HL-60 (cell line): ENCODE measurements around the gene CLIC6.

Source experiments
- DNase-seq, 2 experiments: peaks; one replicate each; pipeline ENCODE4 v3.0.0-alpha.2; 2010 to 2020; ENCODE audit warnings: low read depth in 1 of 2, low spot score in 1 of 2
- H3K27ac ChIP-seq: fragments of 250-450 bp; sonication (Bioruptor Pico); replicated peaks from 2 replicates; pipeline ENCODE4 v1.5.1; 2020; ENCODE audit warnings: mild to moderate bottlenecking, moderate library complexity
- H3K27me3 ChIP-seq: fragments of 250-450 bp; sonication (Bioruptor Pico); 2 replicates; pipeline ENCODE4 v1.5.1; 2021; ENCODE audit warnings: mild to moderate bottlenecking, moderate library complexity; ENCODE audit not compliant: insufficient read depth, poor library complexity, severe bottlenecking
- H3K4me3 ChIP-seq: replicated peaks from 2 replicates; pipeline ENCODE4 v1.5.1; 2011; ENCODE audit warnings: mild to moderate bottlenecking, control low read depth, low read length; ENCODE audit not compliant: insufficient read depth
- CTCF ChIP-seq: IDR thresholded peaks from one replicate; pipeline ENCODE4 v1.5.1; 2011; ENCODE audit warnings: low read length, control low read depth, inconsistent platforms; ENCODE audit not compliant: insufficient read depth
- GABPA ChIP-seq: IDR thresholded peaks from 2 replicates; pipeline ENCODE4 v1.6.1; 2012; ENCODE audit warnings: low read depth
- POLR2AphosphoS5 ChIP-seq: IDR thresholded peaks from 2 replicates; pipeline ENCODE4 v1.6.1; 2012; ENCODE audit warnings: low read depth
- REST ChIP-seq: IDR thresholded peaks from 2 replicates; pipeline ENCODE4 v1.6.1; 2012; ENCODE audit warnings: low read depth; ENCODE audit not compliant: insufficient replicate concordance
- SPI1 ChIP-seq: IDR thresholded peaks from 2 replicates; pipeline ENCODE4 v1.6.1; 2012; ENCODE audit warnings: low read depth, mild to moderate bottlenecking, borderline replicate concordance

CLIC6 gene

GRCh38 chr21:34651642-34652041 lies 17.2 kb upstream of the CLIC6 start:
- H3K27ac ChIP-seq, result no peak overlapping the region
- DNase-seq, result no peak
- no peak overlapping the region for H3K4me3 ChIP-seq
- no peak for TF ChIP-seq REST
- TF ChIP-seq SPI1, result no peak
- no peak for TF ChIP-seq CTCF
- TF ChIP-seq POLR2AphosphoS5, result no peak
- no peak for TF ChIP-seq GABPA
- peaks cover 2% of the 10 kb centered on the region for H3K27me3 ChIP-seq

GRCh38 chr21:34653522-34653921 lies 15.3 kb upstream of the CLIC6 start:
- TF ChIP-seq REST, result no peak
- no peak for TF ChIP-seq GABPA
- TF ChIP-seq CTCF, result no peak
- TF ChIP-seq POLR2AphosphoS5, result no peak
- no peak for TF ChIP-seq SPI1
- no peak for DNase-seq
- H3K27me3 ChIP-seq, result peaks cover 2% of the 10 kb centered on the region
- no peak overlapping the region for H3K27ac ChIP-seq
- no peak overlapping the region for H3K4me3 ChIP-seq

GRCh38 chr21:34661848-34662247 lies 6.9 kb upstream of the CLIC6 start:
- Histone ChIP-seq H3K4me3 (no peak overlapping the region), H3K27me3 (peaks cover 9% of the 10 kb centered on the region), H3K27ac (no peak overlapping the region)
- TF ChIP-seq SPI1, result no peak
- TF ChIP-seq CTCF, result no peak
- no peak for TF ChIP-seq REST
- no peak for TF ChIP-seq POLR2AphosphoS5
- no peak for TF ChIP-seq GABPA
- no peak for DNase-seq
